Measurements from ENCODE around the gene PLXNC1.
"Not testable (repeated sequence)": the region's sequence is repeated elsewhere in the genome, so short reads cannot be mapped to it uniquely, and the experiment has no call there.

Gene PLXNC1

GRCh38 chr12:94289461-94290312 lies 141.3 kb downstream of the PLXNC1 start:
- no peak for DNase-seq (ENCODE audit: low read depth in 2 of 2)

- DNase-seq (ENCODE audit: low read depth in 2 of 2): no peak
Measured at GRCh38 chr12:94290353-94290752, 142.0 kb downstream of the PLXNC1 start.

DNA sequence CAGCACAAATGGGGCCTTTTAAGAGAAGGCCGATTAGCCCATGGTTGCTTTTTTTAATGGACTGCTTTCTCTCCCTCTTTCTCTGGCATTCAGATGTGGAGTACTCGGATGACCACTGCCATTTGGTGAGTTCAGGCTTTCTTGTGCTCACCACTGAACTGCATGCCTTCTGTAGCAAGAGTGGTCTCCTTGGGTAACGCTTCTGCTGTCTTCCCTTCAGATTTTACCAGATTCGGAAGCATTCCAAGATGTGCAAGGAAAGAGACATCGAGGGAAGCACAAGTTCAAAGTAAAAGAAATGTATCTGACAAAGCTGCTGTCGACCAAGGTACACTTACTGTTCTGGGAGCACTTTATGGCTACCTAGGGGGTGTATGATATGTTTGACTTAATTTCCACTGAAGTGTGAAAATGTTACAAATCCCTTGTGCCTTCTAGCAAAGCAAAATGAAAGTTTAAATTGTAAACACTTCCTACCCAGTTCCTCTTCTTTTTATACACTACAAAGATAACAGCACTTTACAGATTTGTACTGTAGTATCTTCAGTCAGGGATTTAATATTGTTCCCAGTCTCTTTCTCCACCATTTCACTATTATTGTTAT lies 148.8 kb downstream of the PLXNC1 start:
- no peak for DNase-seq (ENCODE audit: low read depth in 2 of 2)

- no peak for DNase-seq (ENCODE audit: low read depth in 2 of 2)
Measured at GRCh38 chr12:94297876-94298505, 149.6 kb downstream of the PLXNC1 start.

DNA sequence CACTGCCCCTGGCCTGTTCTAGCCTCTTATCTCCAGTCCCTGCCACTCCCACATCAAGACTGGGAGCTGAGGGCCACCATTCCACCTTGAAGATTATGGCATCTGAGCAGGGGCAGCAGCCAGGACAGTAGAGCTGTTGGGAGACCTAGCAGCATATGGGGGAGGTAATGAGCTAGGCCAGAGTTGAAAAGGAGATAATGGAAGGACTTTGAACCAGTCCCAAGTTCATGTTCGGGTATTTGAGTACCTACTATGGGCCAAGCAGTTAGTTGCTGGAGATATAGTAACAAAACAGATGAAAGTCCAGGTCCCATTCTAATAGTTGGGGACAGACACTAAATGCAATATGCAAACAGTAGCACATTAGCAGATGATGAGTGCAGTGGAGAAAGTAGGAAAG lies 151.5 kb downstream of the PLXNC1 start:
- no peak for DNase-seq (ENCODE audit: low read depth in 2 of 2)

DNA sequence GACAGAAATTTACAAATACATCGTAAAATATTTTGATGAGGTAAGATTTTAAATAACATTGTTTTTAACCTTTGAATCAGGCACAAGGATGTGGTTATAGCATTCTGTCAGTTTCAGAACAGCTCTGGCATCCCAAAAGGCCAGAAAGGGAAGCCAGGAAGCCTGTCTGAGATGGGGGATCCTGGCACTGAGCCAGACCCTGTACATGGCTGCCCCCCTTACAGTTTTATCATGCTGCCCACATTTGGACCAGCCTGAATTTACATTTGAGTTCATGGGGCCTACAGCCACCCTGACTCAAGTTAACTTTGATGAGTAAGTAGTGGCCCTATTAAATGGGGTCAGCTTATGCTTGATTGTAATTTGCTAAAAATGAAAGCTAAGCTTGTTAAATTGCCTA lies 155.6 kb downstream of the PLXNC1 start:
- DNase-seq (ENCODE audit: low read depth in 2 of 2): no peak

- no peak for DNase-seq (ENCODE audit: low read depth in 2 of 2)
Measured at GRCh38 chr12:94304566-94305061, 156.2 kb downstream of the PLXNC1 start.

GRCh38 chr12:94305130-94305957 lies 157.0 kb downstream of the PLXNC1 start:
- no peak for DNase-seq (ENCODE audit: low read depth in 2 of 2)

- DNase-seq (ENCODE audit: low read depth in 2 of 2): no peak
Measured at GRCh38 chr12:94308612-94309011, 160.2 kb downstream of the PLXNC1 start.

- DNase-seq (ENCODE audit: low read depth in 2 of 2): no peak
Measured at GRCh38 chr12:94309373-94309772, 161.0 kb downstream of the PLXNC1 start.

- no peak for DNase-seq (ENCODE audit: low read depth in 2 of 2)
Measured at GRCh38 chr12:94312378-94312777, 164.0 kb downstream of the PLXNC1 start.

GRCh38 chr12:94316600-94316999 lies 168.2 kb downstream of the PLXNC1 start:
- not testable (repeated sequence) for DNase-seq (ENCODE audit: low read depth in 2 of 2)

DNA sequence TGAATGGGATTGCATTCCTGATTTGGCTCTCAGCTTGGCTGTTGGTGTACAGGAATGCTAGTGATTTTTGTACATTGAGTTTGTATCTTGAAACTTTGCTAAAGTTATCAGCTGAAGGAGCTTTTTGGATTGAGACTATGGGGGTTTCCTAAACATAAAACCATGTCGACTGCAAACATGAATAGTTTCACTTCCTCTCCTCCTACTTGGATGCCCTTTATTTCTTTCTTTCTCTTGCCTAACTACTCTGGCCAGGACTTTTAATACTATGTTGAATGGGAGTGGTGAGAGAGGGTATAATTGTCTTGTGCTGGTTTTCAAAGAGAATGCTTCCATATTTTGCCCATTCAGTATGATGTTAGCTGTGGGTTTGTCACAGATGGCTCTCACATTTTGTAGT lies 169.8 kb downstream of the PLXNC1 start:
- no peak for DNase-seq (ENCODE audit: low read depth in 2 of 2)

DNA sequence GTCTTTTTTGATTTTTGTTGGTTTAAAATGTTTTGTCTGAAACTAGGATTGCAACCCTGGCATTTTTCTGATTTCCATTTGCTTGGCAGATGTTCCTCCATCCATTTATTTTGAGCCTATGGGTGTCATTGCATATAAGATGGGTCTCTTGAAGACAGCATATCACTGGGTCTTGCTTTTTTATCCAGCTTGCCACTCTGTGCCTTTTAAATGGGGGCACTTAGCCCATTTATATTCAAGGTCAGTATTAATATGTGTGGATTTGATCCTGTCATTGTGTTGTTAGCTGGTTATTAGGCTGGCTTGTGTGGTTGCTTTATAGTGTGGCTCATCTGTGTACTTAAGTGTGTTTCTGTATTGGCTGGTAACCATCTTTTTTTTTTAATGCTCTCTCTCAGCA lies 171.7 kb downstream of the PLXNC1 start:
- DNase-seq (ENCODE audit: low read depth in 2 of 2): no peak

DNA sequence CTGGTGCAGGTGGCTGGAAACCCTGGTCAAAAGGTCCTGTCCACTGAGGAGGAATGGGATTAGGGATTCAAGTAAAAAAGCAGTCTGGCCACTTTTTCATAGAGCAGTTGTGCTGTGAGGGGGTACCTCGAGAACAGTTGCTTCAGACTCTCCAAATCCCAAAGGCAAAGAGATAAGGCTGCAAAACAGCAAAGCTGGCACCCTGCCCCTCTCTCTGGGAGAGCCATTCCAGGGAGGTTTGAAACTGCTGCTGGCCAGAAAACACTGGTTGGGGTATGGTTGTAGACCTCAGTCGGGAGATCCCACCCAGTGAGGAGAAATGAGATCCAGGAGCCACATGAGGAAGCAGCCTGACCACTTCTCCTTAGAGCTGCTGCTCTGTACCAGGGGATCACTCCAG lies 174.0 kb downstream of the PLXNC1 start:
- no peak for DNase-seq (ENCODE audit: low read depth in 2 of 2)

DNA sequence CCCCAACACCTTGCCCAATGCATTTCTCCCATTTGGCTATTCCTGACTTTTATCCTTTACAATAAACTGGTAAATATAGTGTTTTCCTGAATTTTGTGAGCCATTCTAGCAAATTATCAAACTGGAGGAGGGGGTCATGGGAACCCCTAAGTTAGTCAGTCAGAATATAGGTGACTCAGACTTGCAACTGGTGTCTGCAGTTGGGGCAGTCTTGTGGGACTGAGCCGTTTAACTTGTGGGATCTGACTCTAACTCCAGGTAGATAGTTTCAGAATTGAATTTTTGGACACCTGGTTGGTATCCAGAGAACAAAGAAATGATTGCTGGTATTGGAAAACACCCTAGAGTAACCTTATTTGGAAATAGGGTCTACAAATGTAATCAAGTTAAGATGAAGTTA lies 177.9 kb downstream of the PLXNC1 start:
- no peak for DNase-seq (ENCODE audit: low read depth in 2 of 2)

- no peak for DNase-seq (ENCODE audit: low read depth in 2 of 2)
Measured at GRCh38 chr12:94326727-94327126, 178.3 kb downstream of the PLXNC1 start.

- no peak for DNase-seq (ENCODE audit: low read depth in 2 of 2)
Measured at GRCh38 chr12:94327809-94328208, 179.4 kb downstream of the PLXNC1 start.

DNA sequence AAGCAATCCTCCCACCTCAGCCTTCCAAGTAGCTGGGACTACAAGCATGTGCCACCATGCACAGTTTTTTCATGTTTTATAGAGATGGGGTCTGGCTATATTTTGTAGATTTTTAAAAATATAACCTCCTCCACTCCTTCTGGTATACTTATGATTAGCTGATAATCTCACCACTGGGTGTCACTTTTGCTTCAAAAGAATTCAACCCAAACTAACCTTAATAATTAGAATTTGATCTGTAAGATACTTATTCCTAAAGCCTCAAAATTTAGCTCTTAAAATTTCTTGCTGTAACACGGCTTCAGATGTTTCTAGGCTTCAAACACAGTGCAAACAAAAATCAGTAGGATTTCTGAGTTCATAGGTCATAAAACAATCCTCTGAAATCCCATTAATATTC lies 181.0 kb downstream of the PLXNC1 start:
- DNase-seq (ENCODE audit: low read depth in 2 of 2): no peak

DNA sequence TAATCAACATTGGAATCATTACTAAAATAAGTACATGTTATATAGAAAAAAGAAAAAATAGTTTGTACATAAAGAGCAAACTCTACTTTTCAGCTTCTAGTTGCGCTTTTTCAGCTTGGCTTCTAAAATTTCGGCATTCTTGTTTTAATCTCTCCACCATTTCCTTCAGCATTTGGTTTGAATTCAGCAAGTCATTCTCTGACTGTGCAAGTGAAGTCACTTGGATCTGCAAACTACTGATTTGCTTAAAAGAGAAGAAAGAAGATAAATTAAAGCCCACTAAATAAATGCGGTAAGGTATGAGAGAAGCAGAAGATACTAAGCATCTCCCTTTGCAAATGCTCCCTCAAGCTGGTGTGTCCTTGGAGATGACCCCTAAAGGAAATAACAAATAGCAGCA lies 185.0 kb downstream of the PLXNC1 start:
- DNase-seq (ENCODE audit: low read depth in 2 of 2): no peak

DNA sequence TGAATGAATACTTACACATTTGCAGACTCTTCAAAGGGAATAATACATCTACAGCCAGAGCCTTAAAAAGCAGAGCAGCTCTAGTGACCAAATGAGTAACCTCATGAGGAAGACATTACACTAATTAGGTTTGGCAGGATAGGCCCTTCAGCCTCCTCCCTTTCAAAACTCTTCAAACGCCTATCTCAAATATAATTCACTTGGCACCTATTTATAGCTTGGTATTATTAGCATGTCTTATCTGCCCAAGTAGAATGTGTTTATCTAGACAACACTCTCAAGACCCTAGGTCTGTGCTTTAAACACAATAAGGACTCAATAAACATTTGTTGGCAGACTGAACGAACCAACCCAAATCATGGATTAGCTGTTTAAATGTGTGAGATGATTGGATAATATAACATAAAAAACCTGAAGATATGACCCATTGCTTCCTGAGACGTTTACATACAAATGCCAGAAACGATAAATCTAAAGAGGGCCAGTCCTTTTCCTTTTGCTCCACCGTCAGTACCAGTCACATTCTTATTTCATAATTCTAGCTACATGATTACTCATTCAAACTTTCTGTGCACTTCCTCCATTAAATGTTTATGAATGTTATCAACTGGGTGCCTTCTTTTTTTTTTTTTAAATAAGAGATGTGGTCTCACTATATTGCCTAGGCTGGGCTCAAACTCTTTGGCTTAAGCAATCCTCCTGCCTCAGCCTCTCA lies 188.0 kb downstream of the PLXNC1 start:
- no peak for DNase-seq (ENCODE audit: low read depth in 2 of 2)
